Measurements from ENCODE around the gene CCDC188. TPM values are rescaled to one million over a fixed set of nuclear protein-coding genes. Genes with fewer than 3 reads are reported as not detected.

CCDC188 gene
- total and polyA plus RNA-seq, 9 of the 15 experiments (the other 6 are each of a cell fraction or from before 2014, with no cell fraction given): not detected

DNA sequence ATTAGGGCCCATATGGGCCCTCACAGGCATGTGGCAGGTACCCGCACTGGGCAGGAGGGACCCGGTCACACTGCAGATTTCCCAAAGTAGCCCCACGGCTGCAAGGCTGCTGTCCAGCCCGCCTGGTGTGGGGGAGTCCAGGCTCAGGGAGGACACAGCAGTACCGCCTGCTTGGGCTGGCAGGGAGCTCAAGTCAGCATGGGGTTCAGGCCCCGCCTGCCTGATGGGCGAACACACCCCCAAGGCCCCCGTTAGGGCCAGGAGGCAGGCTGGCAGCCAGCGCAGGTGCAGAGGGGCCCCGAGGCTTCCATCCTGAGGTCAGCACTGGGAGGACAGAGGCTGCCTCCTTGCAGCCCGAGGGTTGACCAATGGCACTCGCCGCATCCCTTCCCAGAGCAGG is 13.7 kb downstream of the CCDC188 start (continued):
- TF ChIP-seq, protein P1, sequence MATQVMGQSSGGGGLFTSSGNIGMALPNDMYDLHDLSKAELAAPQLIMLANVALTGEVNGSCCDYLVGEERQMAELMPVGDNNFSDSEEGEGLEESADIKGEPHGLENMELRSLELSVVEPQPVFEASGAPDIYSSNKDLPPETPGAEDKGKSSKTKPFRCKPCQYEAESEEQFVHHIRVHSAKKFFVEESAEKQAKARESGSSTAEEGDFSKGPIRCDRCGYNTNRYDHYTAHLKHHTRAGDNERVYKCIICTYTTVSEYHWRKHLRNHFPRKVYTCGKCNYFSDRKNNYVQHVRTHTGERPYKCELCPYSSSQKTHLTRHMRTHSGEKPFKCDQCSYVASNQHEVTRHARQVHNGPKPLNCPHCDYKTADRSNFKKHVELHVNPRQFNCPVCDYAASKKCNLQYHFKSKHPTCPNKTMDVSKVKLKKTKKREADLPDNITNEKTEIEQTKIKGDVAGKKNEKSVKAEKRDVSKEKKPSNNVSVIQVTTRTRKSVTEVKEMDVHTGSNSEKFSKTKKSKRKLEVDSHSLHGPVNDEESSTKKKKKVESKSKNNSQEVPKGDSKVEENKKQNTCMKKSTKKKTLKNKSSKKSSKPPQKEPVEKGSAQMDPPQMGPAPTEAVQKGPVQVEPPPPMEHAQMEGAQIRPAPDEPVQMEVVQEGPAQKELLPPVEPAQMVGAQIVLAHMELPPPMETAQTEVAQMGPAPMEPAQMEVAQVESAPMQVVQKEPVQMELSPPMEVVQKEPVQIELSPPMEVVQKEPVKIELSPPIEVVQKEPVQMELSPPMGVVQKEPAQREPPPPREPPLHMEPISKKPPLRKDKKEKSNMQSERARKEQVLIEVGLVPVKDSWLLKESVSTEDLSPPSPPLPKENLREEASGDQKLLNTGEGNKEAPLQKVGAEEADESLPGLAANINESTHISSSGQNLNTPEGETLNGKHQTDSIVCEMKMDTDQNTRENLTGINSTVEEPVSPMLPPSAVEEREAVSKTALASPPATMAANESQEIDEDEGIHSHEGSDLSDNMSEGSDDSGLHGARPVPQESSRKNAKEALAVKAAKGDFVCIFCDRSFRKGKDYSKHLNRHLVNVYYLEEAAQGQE (IDR thresholded peaks at IDR 0.05; ENCODE audit: borderline replicate concordance): peak; percentile 14; the same call in 1 of the 2 replicates
- TF ChIP-seq, protein P1 (CRISPR knock-in tag; IDR thresholded peaks at IDR 0.05; ENCODE audit: low read depth): no peak
- 0 out of 2 replicates have a peak, but pooled peaks have one; percentile 33 for TF ChIP-seq KLF1 (tag; IDR thresholded peaks at IDR 0.05)

DNA sequence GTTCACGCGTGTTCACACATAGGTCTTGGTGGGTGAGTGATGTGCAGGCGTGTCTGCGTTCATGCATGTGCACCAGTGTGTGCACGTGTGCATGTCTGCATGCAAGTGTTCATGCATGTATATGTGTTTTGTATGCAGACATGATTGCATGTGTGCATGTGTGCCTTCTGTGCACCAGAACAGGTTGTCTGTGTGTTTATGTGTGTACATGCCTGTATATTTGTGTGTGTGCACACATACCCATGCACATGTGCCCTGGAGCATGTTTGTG is 14.3 kb downstream of the CCDC188 start:
- ChIA-PET POLR2A (interaction anchor here (0.6 to 7.2 kb wide), 5 partner anchors 8 to 121 kb away, joined by 3 to 68 read pairs (median 4); no protein-coding TSS in a partner anchor), CTCF (ENCODE audit: low intra/inter-chr PET ratio) (no interaction called here)
- H3K9me3 ChIP-seq (replicated peaks; ENCODE audit: control insufficient read depth, insufficient read depth, low read depth, low read length): no peaks in the 10 kb centered on the region
- peaks cover 15% of the 10 kb centered on the region; the same call in 2 of the 3 replicates for H3K36me3 ChIP-seq (ENCODE audit: control insufficient read depth, insufficient read depth, low read length)
- H4K20me1 ChIP-seq (replicated peaks; ENCODE audit: control insufficient read depth, insufficient read depth, low read length): peaks cover 52% of the 10 kb centered on the region
- no peaks in the 10 kb centered on the region for H3K27me3 ChIP-seq (ENCODE audit: control insufficient read depth in 2 of 2, insufficient read depth in 2 of 2, low read length in 2 of 2)
- peaks cover 17 to 90% of the 10 kb centered on the region in 2 experiments for H3K4me1 ChIP-seq (replicated peaks in 1 of 2; ENCODE audit: control insufficient read depth in 2 of 2, insufficient read depth in 2 of 2, low read length in 2 of 2)
- no peak overlapping the region for H2AFZ ChIP-seq (ENCODE audit: low read depth, low read length)
- 74% methylated on average over 5 of the region's 5 CpGs for WGBS (ENCODE audit: insufficient coverage, low coverage, missing lambda C conversion rate)
- no peak overlapping the region for H3K4me2 ChIP-seq (ENCODE audit: insufficient read depth, low read length)
- peaks cover 18% of the 10 kb centered on the region for H3K9me1 ChIP-seq (ENCODE audit: control insufficient read depth, insufficient read depth, low read length)
- FAIRE-seq (peak; percentile 15), ATAC-seq (no peak), DNase-seq (ENCODE audit: extremely low read depth in 1 of 4, low spot score in 3 of 4) (no peak)
- in situ Hi-C loops (cut with MboI): no loop called here
- intact Hi-C loops (cut with micrococcal nuclease): no loop called here
- no TSS peak for BruUV-seq (replicated peaks)
- peak overlapping the region in 1 of 2 experiments; percentile 79; a peak in 1 of 4 replicates for H3K9ac ChIP-seq (ENCODE audit: insufficient read depth in 1 of 2, low read depth in 2 of 2, low read length in 2 of 2)
- no peak overlapping the region for H3K27ac ChIP-seq (ENCODE audit: extremely low read depth, low read depth, low read length)
- no peak overlapping the region for H3K4me3 ChIP-seq
- peaks cover 21% of the 10 kb centered on the region for H3K79me2 ChIP-seq (ENCODE audit: control insufficient read depth, insufficient read depth, low read length)
- no peak for TF ChIP-seq CCAR2 (IDR thresholded peaks at IDR 0.05; ENCODE audit: low read depth, low read length)
